ENCODE measurements around the gene TTC27.

The TTC27 gene

DNA sequence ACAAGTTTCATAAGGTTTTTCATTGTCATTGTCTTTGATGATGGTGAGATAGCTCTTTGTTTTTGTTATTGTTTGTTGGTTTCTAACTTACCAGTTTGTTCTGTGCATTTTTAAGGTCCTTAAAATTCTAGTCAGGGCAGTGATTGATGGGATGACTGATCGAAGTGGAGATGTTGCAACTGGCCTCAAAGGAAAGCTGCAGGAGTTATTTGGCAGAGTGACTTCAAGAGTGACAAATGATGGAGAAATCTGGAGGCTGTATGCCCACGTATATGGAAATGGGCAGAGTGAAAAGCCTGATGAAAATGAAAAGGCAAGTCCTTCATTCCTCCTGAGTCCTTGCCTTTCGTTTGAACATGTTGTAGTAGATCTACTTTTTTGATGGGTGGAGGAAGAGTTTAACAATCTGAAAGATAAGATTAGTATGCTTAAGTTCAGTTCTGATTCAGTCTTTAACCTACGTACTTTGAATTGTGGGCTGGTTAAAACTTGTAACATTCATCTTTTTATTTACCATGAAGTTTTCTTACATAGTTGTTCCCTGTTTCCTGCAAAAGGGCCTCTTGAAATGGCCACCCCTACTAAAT, 183.2 kb downstream of the TTC27 start:
- TF ChIP-seq, protein P1, sequence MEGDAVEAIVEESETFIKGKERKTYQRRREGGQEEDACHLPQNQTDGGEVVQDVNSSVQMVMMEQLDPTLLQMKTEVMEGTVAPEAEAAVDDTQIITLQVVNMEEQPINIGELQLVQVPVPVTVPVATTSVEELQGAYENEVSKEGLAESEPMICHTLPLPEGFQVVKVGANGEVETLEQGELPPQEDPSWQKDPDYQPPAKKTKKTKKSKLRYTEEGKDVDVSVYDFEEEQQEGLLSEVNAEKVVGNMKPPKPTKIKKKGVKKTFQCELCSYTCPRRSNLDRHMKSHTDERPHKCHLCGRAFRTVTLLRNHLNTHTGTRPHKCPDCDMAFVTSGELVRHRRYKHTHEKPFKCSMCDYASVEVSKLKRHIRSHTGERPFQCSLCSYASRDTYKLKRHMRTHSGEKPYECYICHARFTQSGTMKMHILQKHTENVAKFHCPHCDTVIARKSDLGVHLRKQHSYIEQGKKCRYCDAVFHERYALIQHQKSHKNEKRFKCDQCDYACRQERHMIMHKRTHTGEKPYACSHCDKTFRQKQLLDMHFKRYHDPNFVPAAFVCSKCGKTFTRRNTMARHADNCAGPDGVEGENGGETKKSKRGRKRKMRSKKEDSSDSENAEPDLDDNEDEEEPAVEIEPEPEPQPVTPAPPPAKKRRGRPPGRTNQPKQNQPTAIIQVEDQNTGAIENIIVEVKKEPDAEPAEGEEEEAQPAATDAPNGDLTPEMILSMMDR (IDR thresholded peaks at IDR 0.05; ENCODE audit: low read depth, low read length) = no peak
- Histone ChIP-seq H3K4me1 (no peaks in the 10 kb centered on the region), H3K4me3 (ENCODE audit: low read depth, low read length) (no peak overlapping the region), H3K27me3 (no peaks in the 10 kb centered on the region), H3K9me3 (no peaks in the 10 kb centered on the region), H3K36me3 (no peaks in the 10 kb centered on the region)
- no peak for DNase-seq

GRCh38 chr2:32811696-32812095, 183.8 kb downstream of the TTC27 start:
- no peaks in the 10 kb centered on the region for H3K27me3 ChIP-seq
- no peak overlapping the region for H3K4me3 ChIP-seq (ENCODE audit: low read depth, low read length)
- H3K9me3 ChIP-seq = no peaks in the 10 kb centered on the region
- DNase-seq = no peak
- H3K36me3 ChIP-seq = no peaks in the 10 kb centered on the region
- H3K4me1 ChIP-seq = no peaks in the 10 kb centered on the region
- TF ChIP-seq, protein P1 (IDR thresholded peaks at IDR 0.05; ENCODE audit: low read depth, low read length) = no peak

GRCh38 chr2:32812316-32812715, 184.5 kb downstream of the TTC27 start:
- Histone ChIP-seq H3K4me1 (no peaks in the 10 kb centered on the region), H3K36me3 (no peaks in the 10 kb centered on the region), H3K9me3 (no peaks in the 10 kb centered on the region), H3K4me3 (ENCODE audit: low read depth, low read length) (no peak overlapping the region), H3K27me3 (no peaks in the 10 kb centered on the region)
- no peak for DNase-seq
- TF ChIP-seq, protein P1 (IDR thresholded peaks at IDR 0.05; ENCODE audit: low read depth, low read length) = no peak

DNA sequence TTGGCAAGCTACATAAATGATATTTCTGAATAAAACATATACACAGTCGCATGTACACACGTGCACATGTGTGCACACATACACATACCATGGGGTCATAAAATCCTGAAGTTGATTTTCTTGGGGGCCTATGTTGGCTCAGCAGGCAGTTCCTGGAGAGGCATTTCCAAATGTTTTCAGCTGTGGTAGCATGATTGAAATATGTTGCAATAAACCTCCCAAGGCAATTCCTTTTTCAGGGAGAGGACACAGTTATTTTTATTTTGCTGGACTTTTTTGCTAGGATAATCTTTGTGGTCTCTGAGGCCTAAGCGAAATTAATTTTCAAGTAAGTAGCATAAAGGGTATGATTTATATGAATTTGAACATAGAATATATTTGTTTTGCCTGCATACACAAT, 192.2 kb downstream of the TTC27 start:
- no peak for DNase-seq
- TF ChIP-seq, protein P1 (IDR thresholded peaks at IDR 0.05; ENCODE audit: low read depth, low read length) = no peak
- H3K4me3 ChIP-seq (ENCODE audit: low read depth, low read length) = no peak overlapping the region
- no peaks in the 10 kb centered on the region for H3K9me3 ChIP-seq
- no peaks in the 10 kb centered on the region for H3K36me3 ChIP-seq
- peaks cover 2% of the 10 kb centered on the region; the same call in 1 of the 2 replicates for H3K4me1 ChIP-seq
- H3K27me3 ChIP-seq = no peaks in the 10 kb centered on the region

DNA sequence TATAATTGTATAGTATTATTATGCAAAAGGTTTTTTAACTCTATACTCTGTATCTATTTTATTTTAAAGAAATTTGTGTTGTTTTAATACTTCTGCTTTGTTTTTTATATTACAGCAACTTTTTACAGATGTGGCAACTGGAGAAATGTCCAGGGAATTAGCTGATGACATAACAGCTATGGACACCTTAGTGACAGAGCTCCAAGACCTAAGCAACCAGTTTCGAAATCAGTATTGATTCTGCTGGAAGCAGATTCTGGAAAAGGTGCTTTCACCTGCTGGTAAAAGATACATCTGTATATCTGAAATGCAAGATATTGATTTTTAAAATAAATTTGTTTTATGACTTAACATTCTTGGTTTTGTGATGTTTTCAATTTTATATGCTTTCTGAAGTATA, 192.9 kb downstream of the TTC27 start:
- H3K4me3 ChIP-seq (ENCODE audit: low read depth, low read length) = no peak overlapping the region
- peaks cover 8% of the 10 kb centered on the region; the same call in 1 of the 2 replicates for H3K4me1 ChIP-seq
- no peaks in the 10 kb centered on the region for H3K9me3 ChIP-seq
- TF ChIP-seq, protein P1 (IDR thresholded peaks at IDR 0.05; ENCODE audit: low read depth, low read length) = no peak
- no peaks in the 10 kb centered on the region for H3K27me3 ChIP-seq
- H3K36me3 ChIP-seq = no peaks in the 10 kb centered on the region
- DNase-seq = no peak

- Histone ChIP-seq H3K4me3 (ENCODE audit: low read depth, low read length) (no peak overlapping the region), H3K9me3 (peaks cover under 1% of the 10 kb centered on the region; the same call in 1 of the 2 replicates), H3K36me3 (no peaks in the 10 kb centered on the region), H3K4me1 (peaks cover 17% of the 10 kb centered on the region; the same call in 1 of the 2 replicates), H3K27me3 (no peaks in the 10 kb centered on the region)
- TF ChIP-seq, protein P1 (IDR thresholded peaks at IDR 0.05; ENCODE audit: low read depth, low read length) = no peak
- no peak for DNase-seq
These were observed 196.4 kb downstream of the TTC27 start for GRCh38 chr2:32824070-32824809.

All from BE2C (cell line).